ENCODE measurements around the gene TNFRSF14.

Gene TNFRSF14

DNA sequence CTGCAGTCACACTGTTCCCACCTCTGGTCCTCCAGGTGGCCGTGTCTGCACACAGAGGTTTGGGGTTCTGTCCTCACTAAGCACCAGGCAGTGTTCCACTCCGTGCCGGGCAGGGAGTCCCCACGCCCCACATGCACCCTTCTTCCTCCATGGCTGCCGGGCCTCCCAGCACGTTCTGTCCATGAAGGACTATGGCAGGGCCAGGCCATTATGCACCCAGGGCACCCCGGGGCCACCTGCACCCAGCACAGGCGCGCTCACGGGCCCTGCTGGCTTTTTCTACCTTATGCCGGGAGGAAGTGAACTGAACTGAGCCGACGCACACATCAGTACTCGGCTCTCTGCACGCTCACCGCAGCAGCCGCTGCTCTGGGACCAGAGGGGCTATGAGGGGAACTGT is 40.0 kb upstream of the TNFRSF14 start:
- no peak for TF ChIP-seq MAX (IDR thresholded peaks at IDR 0.05)
- TF ChIP-seq, protein P1, sequence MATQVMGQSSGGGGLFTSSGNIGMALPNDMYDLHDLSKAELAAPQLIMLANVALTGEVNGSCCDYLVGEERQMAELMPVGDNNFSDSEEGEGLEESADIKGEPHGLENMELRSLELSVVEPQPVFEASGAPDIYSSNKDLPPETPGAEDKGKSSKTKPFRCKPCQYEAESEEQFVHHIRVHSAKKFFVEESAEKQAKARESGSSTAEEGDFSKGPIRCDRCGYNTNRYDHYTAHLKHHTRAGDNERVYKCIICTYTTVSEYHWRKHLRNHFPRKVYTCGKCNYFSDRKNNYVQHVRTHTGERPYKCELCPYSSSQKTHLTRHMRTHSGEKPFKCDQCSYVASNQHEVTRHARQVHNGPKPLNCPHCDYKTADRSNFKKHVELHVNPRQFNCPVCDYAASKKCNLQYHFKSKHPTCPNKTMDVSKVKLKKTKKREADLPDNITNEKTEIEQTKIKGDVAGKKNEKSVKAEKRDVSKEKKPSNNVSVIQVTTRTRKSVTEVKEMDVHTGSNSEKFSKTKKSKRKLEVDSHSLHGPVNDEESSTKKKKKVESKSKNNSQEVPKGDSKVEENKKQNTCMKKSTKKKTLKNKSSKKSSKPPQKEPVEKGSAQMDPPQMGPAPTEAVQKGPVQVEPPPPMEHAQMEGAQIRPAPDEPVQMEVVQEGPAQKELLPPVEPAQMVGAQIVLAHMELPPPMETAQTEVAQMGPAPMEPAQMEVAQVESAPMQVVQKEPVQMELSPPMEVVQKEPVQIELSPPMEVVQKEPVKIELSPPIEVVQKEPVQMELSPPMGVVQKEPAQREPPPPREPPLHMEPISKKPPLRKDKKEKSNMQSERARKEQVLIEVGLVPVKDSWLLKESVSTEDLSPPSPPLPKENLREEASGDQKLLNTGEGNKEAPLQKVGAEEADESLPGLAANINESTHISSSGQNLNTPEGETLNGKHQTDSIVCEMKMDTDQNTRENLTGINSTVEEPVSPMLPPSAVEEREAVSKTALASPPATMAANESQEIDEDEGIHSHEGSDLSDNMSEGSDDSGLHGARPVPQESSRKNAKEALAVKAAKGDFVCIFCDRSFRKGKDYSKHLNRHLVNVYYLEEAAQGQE (IDR thresholded peaks at IDR 0.05; ENCODE audit: low read depth), result no peak
- no peak for TF ChIP-seq ZBTB7A (IDR thresholded peaks at IDR 0.05; ENCODE audit: low read depth)
- TF ChIP-seq CREB1 (IDR thresholded peaks at IDR 0.05; ENCODE audit: low read depth), result no peak

GRCh38 chr1:2516946-2517345 is 39.2 kb upstream of the TNFRSF14 start:
- TF ChIP-seq NFIC (IDR thresholded peaks at IDR 0.05) (no peak), EP300 (IDR thresholded peaks at IDR 0.05; ENCODE audit: borderline replicate concordance) (no peak), TEAD4 (IDR thresholded peaks at IDR 0.05) (no peak), USF1 (IDR thresholded peaks at IDR 0.05) (no peak), EGR1 (IDR thresholded peaks at IDR 0.05) (no peak), FOXM1 (IDR thresholded peaks at IDR 0.05; ENCODE audit: borderline replicate concordance, low read depth) (no peak), TCF12 (IDR thresholded peaks at IDR 0.05; ENCODE audit: low read depth) (no peak), CREB1 (IDR thresholded peaks at IDR 0.05; ENCODE audit: low read depth) (no peak), MAX (IDR thresholded peaks at IDR 0.05) (no peak), RAD21 (IDR thresholded peaks at IDR 0.05; ENCODE audit: low read depth) (no peak), ZBTB7A (IDR thresholded peaks at IDR 0.05; ENCODE audit: low read depth) (no peak), CEBPB (IDR thresholded peaks at IDR 0.05) (no peak), YY1 (IDR thresholded peaks at IDR 0.05; ENCODE audit: low read depth) (no peak), TAF1 (IDR thresholded peaks at IDR 0.05; ENCODE audit: low read depth) (no peak)
- TF ChIP-seq, protein P1 (IDR thresholded peaks at IDR 0.05; ENCODE audit: low read depth), result no peak

- TF ChIP-seq RAD21 (IDR thresholded peaks at IDR 0.05; ENCODE audit: low read depth), result no peak
- TF ChIP-seq EGR1 (IDR thresholded peaks at IDR 0.05), result no peak
Measured at GRCh38 chr1:2517966-2518365, 38.2 kb upstream of the TNFRSF14 start.

- TF ChIP-seq TAF1 (IDR thresholded peaks at IDR 0.05; ENCODE audit: low read depth) (no peak), EP300 (IDR thresholded peaks at IDR 0.05; ENCODE audit: borderline replicate concordance) (no peak), NFIC (IDR thresholded peaks at IDR 0.05) (no peak), MAX (IDR thresholded peaks at IDR 0.05) (no peak), CREB1 (IDR thresholded peaks at IDR 0.05; ENCODE audit: low read depth) (no peak), TCF12 (IDR thresholded peaks at IDR 0.05; ENCODE audit: low read depth) (no peak), TEAD4 (IDR thresholded peaks at IDR 0.05) (no peak), EGR1 (IDR thresholded peaks at IDR 0.05) (no peak), YY1 (IDR thresholded peaks at IDR 0.05; ENCODE audit: low read depth) (no peak), RAD21 (IDR thresholded peaks at IDR 0.05; ENCODE audit: low read depth) (no peak), ZBTB7A (IDR thresholded peaks at IDR 0.05; ENCODE audit: low read depth) (no peak), USF1 (IDR thresholded peaks at IDR 0.05) (no peak), FOXM1 (IDR thresholded peaks at IDR 0.05; ENCODE audit: borderline replicate concordance, low read depth) (no peak)
- TF ChIP-seq, protein P1 (IDR thresholded peaks at IDR 0.05; ENCODE audit: low read depth), result no peak
Measured at GRCh38 chr1:2518528-2518927, 37.6 kb upstream of the TNFRSF14 start.
